ENCODE measurements around the gene SMAP1.

GRCh38 chr6:70779934-70780333 is 112.3 kb downstream of the SMAP1 start:
- TF ChIP-seq ZNF274 (IDR thresholded peaks at IDR 0.05; ENCODE audit: low read depth, low read length), result no peak
- TF ChIP-seq YY1 (IDR thresholded peaks at IDR 0.05; ENCODE audit: insufficient read depth, insufficient read length), result no peak
- no peak for TF ChIP-seq SUZ12 (IDR thresholded peaks at IDR 0.05; ENCODE audit: extremely low read depth, insufficient read depth, insufficient read length)
